ENCODE results near the gene PANK1.
A peak's percentile ranks its signal among the peaks of the same experiment; 100 is the strongest.
"Not testable (repeated sequence)": the region's sequence is repeated elsewhere in the genome, so short reads cannot be mapped to it uniquely, and the experiment has no call there.

Gene PANK1

GRCh38 chr10:89651205-89651915 lies 6.3 kb upstream of the PANK1 start:
- no peak for DNase-seq

DNA sequence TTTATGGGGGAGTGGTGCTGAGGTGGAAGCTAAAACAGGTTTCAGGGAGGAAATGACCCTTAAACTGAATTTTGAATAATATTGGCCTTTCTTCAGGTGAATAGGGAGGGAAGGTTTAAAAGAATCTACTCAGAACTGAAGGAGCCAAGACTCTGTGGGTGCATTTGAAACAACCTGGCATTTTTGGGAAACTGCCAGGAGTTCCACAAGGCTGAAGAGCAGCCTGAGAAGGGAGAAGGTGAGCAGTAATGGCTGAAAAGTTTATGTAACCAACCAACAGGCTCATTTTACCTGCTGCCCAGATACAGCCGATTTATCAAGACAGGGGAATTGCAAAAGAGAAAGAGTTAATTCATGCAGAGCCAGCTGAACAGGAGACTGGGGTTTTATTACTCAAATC lies 4.0 kb upstream of the PANK1 start:
- DNase-seq = no peak

- DNase-seq = no peak
Measured at GRCh38 chr10:89648074-89648473, 3.0 kb upstream of the PANK1 start.

DNA sequence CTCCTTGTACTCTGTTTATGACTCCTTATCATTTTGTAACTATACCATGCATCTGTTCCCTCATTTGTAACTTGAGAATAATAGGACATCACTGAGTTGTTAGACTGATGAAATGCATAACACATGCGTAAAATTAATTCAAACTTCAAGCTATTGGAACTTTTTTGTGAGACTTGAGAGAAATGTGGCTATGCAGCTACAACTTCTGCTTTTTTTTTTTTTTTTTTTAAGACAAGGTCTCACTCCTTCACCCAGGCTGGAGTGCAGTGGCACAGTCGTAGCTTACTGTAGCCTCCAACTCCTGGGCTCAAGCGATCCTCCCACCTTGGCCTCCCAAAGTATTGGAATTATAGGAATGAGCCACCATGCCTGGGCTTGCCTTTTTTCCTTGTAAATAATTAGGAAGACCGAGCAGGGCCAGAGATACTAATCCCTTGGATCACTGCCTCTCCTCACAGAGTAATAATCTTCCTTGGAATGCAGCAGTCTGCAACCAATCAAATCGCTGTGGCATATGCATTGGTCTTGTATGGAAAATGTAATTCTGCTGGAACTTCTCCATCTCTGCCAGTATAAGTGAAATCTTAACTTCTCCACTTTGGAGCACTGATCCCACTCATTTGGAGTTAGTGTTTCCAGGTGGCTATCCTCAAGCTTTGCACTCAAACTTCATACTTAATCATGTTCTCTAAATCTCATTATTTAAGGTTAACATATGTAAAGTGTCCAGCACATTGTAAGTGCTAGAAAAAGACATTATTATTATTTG lies 2.0 kb upstream of the PANK1 start:
- no peak for DNase-seq

- no peak for DNase-seq
Measured at GRCh38 chr10:89645742-89646172, 715 bp upstream of the PANK1 start.

DNA sequence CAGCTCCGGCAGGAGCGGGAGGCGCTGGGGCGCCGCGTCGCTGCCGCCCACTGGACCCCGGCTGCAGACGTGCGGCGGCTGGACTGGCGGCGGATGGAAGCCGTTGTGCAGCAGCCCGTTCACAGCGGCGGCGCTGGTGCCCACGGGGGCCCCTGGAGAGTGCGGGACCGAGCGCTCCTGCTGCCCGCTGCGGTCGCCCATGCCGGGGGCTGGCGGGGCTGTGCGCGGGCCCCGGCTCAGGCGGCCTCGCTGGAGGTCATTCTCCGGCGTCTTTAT lies 413 bp downstream of the PANK1 start:
- no peak for DNase-seq

GRCh38 chr10:89643812-89644690 lies 991 bp downstream of the PANK1 start:
- peak; percentile 91 for DNase-seq

- no peak for DNase-seq
Measured at GRCh38 chr10:89643431-89643811, 1.6 kb downstream of the PANK1 start.

DNA sequence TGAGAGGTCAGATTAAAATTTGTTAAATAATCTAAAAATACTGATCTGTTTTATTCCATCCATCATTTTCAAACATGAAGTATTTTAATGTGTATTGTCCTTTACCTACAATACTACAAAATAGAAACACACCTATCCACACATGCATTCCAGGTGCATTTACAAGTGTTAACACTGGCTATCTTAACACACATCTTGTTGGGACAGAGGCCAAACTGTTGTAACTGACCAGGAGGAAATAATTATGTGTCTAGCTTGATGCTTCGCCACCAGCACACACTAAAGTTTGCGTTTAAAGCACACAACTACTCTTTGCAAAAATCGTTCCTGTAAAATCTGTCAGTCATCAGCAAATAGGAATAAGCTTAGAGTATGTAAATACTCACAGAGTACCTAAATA lies 2.8 kb downstream of the PANK1 start:
- no peak for DNase-seq

DNA sequence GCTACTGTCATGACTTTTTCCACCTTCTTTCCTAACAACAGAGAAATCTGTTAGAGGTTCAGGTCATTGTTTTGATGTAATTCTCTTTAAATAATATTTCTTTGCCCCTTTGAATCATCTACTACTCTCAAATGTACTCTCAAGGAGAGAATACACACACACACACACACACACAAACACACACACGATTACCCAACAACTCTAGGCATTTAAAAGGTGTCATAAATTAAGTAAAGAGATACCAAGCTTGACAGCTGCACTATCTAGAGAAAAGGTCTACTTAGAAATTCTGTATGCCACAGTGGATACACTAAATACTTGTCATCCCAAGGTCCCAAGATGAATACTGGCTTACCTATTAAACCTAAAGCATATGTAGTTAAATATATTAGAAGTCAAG lies 4.8 kb downstream of the PANK1 start:
- DNase-seq = no peak

- no peak for DNase-seq
Measured at GRCh38 chr10:89639326-89639725, 5.7 kb downstream of the PANK1 start.

- DNase-seq = no peak
Measured at GRCh38 chr10:89637113-89637512, 7.9 kb downstream of the PANK1 start.

GRCh38 chr10:89634637-89635036 lies 10.4 kb downstream of the PANK1 start:
- no peak for DNase-seq

GRCh38 chr10:89633484-89633883 lies 11.6 kb downstream of the PANK1 start:
- no peak for DNase-seq

DNA sequence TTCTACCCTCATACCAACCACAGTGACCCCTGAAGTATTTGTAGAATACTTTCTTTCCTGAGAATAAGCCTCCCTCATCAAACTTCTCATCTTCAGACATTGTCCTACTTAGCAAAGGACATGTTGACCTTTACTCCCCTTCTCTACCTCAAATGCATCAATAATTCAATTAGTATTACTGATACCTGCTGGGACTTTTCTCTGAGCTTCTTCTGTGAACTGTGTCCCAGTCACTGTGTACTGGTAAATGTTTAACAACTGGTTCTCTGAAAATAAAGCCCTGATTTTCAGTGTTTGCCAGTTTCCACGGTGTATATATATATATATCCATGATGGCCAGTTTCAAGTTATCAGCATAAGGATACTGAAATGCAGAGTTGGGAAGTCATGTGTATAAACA lies 12.2 kb downstream of the PANK1 start:
- DNase-seq = no peak

DNA sequence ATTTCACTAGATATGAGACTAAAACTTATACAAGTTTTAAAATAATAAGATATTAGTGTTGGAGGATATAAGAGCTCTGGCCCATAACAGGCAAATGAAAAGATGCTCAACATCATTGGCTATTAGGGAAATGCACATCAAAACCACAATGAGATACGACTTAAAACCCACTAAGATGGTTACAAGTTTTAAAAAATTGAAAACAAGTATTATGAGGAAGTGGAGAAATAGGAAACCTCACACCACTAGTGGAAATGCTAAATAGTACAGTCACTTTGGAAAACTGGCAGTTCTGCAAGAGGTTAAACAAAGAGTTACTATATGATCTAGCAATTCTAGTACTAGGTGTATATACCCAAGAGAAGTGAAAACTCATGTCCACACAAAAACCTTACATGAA lies 17.2 kb downstream of the PANK1 start:
- DNase-seq = no peak

GRCh38 chr10:89625041-89625765 lies 19.8 kb downstream of the PANK1 start:
- DNase-seq = no peak

GRCh38 chr10:89624020-89624419 lies 21.0 kb downstream of the PANK1 start:
- DNase-seq = no peak

DNA sequence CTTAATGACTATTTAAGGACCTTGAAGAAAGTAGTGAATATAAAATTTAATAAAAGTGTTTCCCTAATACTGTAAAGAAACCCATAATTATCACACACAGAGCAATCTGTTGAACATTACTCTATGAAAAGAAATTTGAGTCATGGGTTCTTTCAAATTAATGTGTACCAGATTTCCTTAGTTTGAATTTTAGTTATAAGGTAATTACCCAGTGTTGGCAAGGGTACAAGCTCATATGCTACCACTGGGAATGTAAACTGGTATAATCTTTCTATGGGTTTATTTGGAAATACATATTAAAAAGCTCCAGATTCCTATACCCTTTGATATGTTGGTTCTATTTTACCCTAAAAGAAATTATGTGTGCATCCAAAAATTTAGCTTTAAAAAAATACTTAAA lies 22.9 kb downstream of the PANK1 start:
- no peak for DNase-seq

GRCh38 chr10:89621438-89621837 lies 23.6 kb downstream of the PANK1 start:
- DNase-seq = no peak

DNA sequence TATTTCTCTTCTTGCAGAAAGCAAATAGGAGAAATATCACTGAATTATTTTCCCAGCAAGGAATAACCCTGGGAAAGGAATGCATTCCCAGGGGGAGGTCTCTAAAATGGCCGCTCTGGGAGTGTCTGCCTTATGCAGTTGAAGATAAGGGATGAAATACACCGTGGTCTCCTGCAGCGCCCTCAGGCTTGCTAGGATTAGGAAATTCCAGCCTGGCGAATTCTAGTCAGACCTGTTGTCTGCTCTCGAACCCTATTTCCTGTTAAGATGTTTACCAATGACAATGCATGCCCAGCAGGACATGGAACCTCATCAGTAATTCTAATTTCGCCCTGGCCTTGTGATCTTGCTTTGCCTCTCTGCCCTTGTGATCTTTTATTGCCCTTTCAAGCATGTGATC lies 24.7 kb downstream of the PANK1 start:
- not testable (repeated sequence) for DNase-seq

DNA sequence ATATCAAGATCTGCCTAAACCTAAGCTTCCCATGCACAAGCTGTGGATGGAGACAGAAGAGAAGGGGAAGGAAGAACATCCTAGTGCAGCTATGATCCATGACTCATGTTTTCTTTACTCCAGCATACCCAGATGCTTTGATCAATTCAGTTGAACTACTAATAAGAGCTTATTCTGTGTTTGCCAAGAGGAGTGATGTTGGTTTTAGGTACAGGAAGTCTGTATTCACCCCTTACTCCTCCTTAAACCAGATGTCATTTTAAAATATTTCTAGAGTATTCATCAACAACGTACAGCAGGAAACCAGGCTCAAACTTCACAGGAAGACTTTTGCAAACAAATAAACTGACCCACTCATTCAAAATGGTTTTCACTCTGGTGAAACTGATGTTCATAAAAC lies 29.2 kb downstream of the PANK1 start:
- DNase-seq = no peak

GRCh38 chr10:89615112-89615511 lies 29.9 kb downstream of the PANK1 start:
- DNase-seq = no peak
